Stomach smooth muscle (tissue), 2 donors: Measurements from ENCODE around the gene MAGEB2.

ENCODE experiments used
- H3K27ac ChIP-seq: one replicate; pipeline ENCODE4 v1.7.0; 2013; ENCODE audit warnings: mild to moderate bottlenecking, low read length, inconsistent platforms
- H3K27me3 ChIP-seq, 2 donors: one replicate each; pipeline ENCODE4 v1.7.0; 2013; ENCODE audit warnings: low read length in 2 of 2; ENCODE audit not compliant: insufficient read depth in 2 of 2, control insufficient read depth in 1 of 2
- H3K36me3 ChIP-seq, 2 donors: one replicate each; pipeline ENCODE4 v1.7.0; 2013; ENCODE audit warnings: low read length in 2 of 2; ENCODE audit not compliant: control insufficient read depth in 2 of 2, insufficient read depth in 2 of 2
- H3K4me1 ChIP-seq: one replicate; pipeline ENCODE4 v1.7.0; 2013; ENCODE audit warnings: low read length; ENCODE audit not compliant: control insufficient read depth, insufficient read depth
- H3K4me3 ChIP-seq, 2 donors: one replicate each; pipeline ENCODE4 v1.7.0; 2013; ENCODE audit warnings: low read length in 2 of 2
- H3K9ac ChIP-seq, 2 donors: one replicate each; pipeline ENCODE4 v1.7.0; 2013; ENCODE audit warnings: low read length in 2 of 2, mild to moderate bottlenecking in 1 of 2
- H3K9me3 ChIP-seq, 2 donors: one replicate each; pipeline ENCODE4 v1.7.0; 2013; ENCODE audit warnings: low read length in 2 of 2; ENCODE audit not compliant: control insufficient read depth in 2 of 2
- donor health status: healthy.
- donor health status: Pancreatic carcinoma.

Gene MAGEB2

GRCh38 chrX:30224536-30224935, 9.2 kb downstream of the MAGEB2 start:
- H3K4me1 ChIP-seq = no peaks in the 10 kb centered on the region
- no peaks in the 10 kb centered on the region for H3K27me3 ChIP-seq
- no peaks in the 10 kb centered on the region for H3K36me3 ChIP-seq
- no peak overlapping the region for H3K27ac ChIP-seq
- peaks cover 0 to 3% of the 10 kb centered on the region in 2 donors for H3K9me3 ChIP-seq
- no peak overlapping the region for H3K4me3 ChIP-seq
- H3K9ac ChIP-seq = no peak overlapping the region

GRCh38 chrX:30228526-30228925, 13.2 kb downstream of the MAGEB2 start:
- Histone ChIP-seq H3K27ac (no peak overlapping the region), H3K4me3 (no peak overlapping the region), H3K27me3 (no peaks in the 10 kb centered on the region), H3K4me1 (no peaks in the 10 kb centered on the region), H3K9ac (no peak overlapping the region), H3K36me3 (no peaks in the 10 kb centered on the region), H3K9me3 (peaks cover 0 to 2% of the 10 kb centered on the region in 2 donors)

GRCh38 chrX:30230395-30230794, 15.0 kb downstream of the MAGEB2 start, which contains the start of gene MAGEB3:
TSS of gene MAGEB3 (plus strand) at chrX:30230657. CDS start at chrX:30235925, 5,268 bp downstream.
- peaks cover 0 to 8% of the 10 kb centered on the region in 2 donors for H3K27me3 ChIP-seq
- no peaks in the 10 kb centered on the region for H3K4me1 ChIP-seq
- no peaks in the 10 kb centered on the region for H3K9me3 ChIP-seq
- H3K9ac ChIP-seq = no peak within 1 kb of the TSS
- no peaks in the 10 kb centered on the region for H3K36me3 ChIP-seq
- no peak within 1 kb of the TSS for H3K4me3 ChIP-seq
- H3K27ac ChIP-seq = no peak within 1 kb of the TSS

GRCh38 chrX:30241724-30242415, 26.5 kb downstream of the MAGEB2 start, which contains the start of gene MAGEB4:
TSS of gene MAGEB4 (plus strand) at chrX:30242000. CDS start at chrX:30242136, 136 bp downstream.
- Histone ChIP-seq H3K4me1 (no peaks in the 10 kb centered on the region), H3K27me3 (peaks cover 0 to 4% of the 10 kb centered on the region in 2 donors), H3K27ac (no peak within 1 kb of the TSS), H3K9me3 (no peaks in the 10 kb centered on the region), H3K36me3 (no peaks in the 10 kb centered on the region), H3K9ac (no peak within 1 kb of the TSS), H3K4me3 (no peak within 1 kb of the TSS)

- Histone ChIP-seq H3K9ac (no peak within 1 kb of the TSS), H3K4me3 (no peak within 1 kb of the TSS), H3K9me3 (no peaks in the 10 kb centered on the region), H3K36me3 (no peaks in the 10 kb centered on the region), H3K4me1 (no peaks in the 10 kb centered on the region), H3K27ac (no peak within 1 kb of the TSS), H3K27me3 (peaks cover 0 to 2% of the 10 kb centered on the region in 2 donors)
These were observed 31.6 kb downstream of the MAGEB2 start, which contains the start of gene MAGEB1 for GRCh38 chrX:30246769-30247489. TSS of gene MAGEB1 (plus strand) at chrX:30247146. CDS start at chrX:30250494, 3,348 bp downstream.

- Histone ChIP-seq H3K4me1 (no peaks in the 10 kb centered on the region), H3K27me3 (peaks cover 0 to 2% of the 10 kb centered on the region in 2 donors), H3K36me3 (no peaks in the 10 kb centered on the region), H3K27ac (no peak overlapping the region), H3K9me3 (no peaks in the 10 kb centered on the region), H3K9ac (no peak overlapping the region), H3K4me3 (no peak overlapping the region)
These were observed 33.5 kb downstream of the MAGEB2 start for GRCh38 chrX:30248854-30249253.

GRCh38 chrX:30253257-30253656, 37.9 kb downstream of the MAGEB2 start:
- Histone ChIP-seq H3K4me3 (no peak overlapping the region), H3K36me3 (no peaks in the 10 kb centered on the region), H3K9ac (no peak overlapping the region), H3K27me3 (peaks cover 0 to 2% of the 10 kb centered on the region in 2 donors), H3K4me1 (no peaks in the 10 kb centered on the region), H3K27ac (no peak overlapping the region), H3K9me3 (peaks cover 0 to 2% of the 10 kb centered on the region in 2 donors)

GRCh38 chrX:30259927-30260326, 44.6 kb downstream of the MAGEB2 start:
- Histone ChIP-seq H3K4me3 (no peak overlapping the region), H3K9me3 (peaks cover 0 to 2% of the 10 kb centered on the region in 2 donors), H3K9ac (no peak overlapping the region), H3K27me3 (no peaks in the 10 kb centered on the region), H3K4me1 (no peaks in the 10 kb centered on the region), H3K36me3 (no peaks in the 10 kb centered on the region), H3K27ac (no peak overlapping the region)

GRCh38 chrX:30261012-30261411, 45.6 kb downstream of the MAGEB2 start:
- Histone ChIP-seq H3K9ac (no peak overlapping the region), H3K27ac (no peak overlapping the region), H3K36me3 (no peaks in the 10 kb centered on the region), H3K4me3 (no peak overlapping the region), H3K4me1 (no peaks in the 10 kb centered on the region), H3K9me3 (peaks cover 0 to 2% of the 10 kb centered on the region in 2 donors), H3K27me3 (peaks cover 0 to 4% of the 10 kb centered on the region in 2 donors)

GRCh38 chrX:30262763-30263162, 47.4 kb downstream of the MAGEB2 start:
- Histone ChIP-seq H3K9ac (no peak overlapping the region), H3K27ac (no peak overlapping the region), H3K4me3 (no peak overlapping the region), H3K4me1 (no peaks in the 10 kb centered on the region), H3K27me3 (peaks cover 0 to 4% of the 10 kb centered on the region in 2 donors), H3K36me3 (no peaks in the 10 kb centered on the region), H3K9me3 (no peaks in the 10 kb centered on the region)
